CD4-positive, alpha-beta T cell (primary cell): Measurements from ENCODE around the gene SLC46A2. TPM values are rescaled to one million over a fixed set of nuclear protein-coding genes. Genes with fewer than 3 reads are reported as not detected.

Source experiments
- ATAC-seq: fragments of 200-7000 bp; cut with Tn5 transposase; one replicate; pipeline ENCODE4 v1.10.0; 2022; ENCODE audit warnings: mild to moderate bottlenecking; ENCODE audit not compliant: poor library complexity
- CTCF ChIA-PET: fragments of 350-600 bp; sonication (Branson Sonifier 250); formaldehyde crosslinking; loops from one replicate; lab custom pipeline; 2021; ENCODE audit warnings: antibody characterized with exemption, inconsistent platforms; lab: Charles Lee
- POLR2A ChIA-PET: fragments of 350-600 bp; sonication (Branson Sonifier 250); formaldehyde crosslinking; loops from one replicate; lab custom pipeline; 2021; ENCODE audit warnings: antibody characterized with exemption, inconsistent platforms; lab: Charles Lee
- DNase-seq, 14 experiments: peaks; one replicate each; pipeline ENCODE4 v3.0.0-alpha.2; 2013 to 2020; ENCODE audit warnings: mixed read lengths in 2 of 14
- H3K27ac ChIP-seq, 2 donors: one replicate each; pipeline versions ENCODE4 v1.5.1 to v1.7.0; 2013; ENCODE audit warnings: low read length in 2 of 2, low read depth in 1 of 2, mild to moderate bottlenecking in 1 of 2
- H3K27me3 ChIP-seq, 2 experiments: 1 replicate in 1 of 2; 2 replicates in 1 of 2; pipeline versions ENCODE4 v1.6.1 to v1.7.0; 2013; ENCODE audit warnings: low read length in 2 of 2, control low read depth in 1 of 2, mild to moderate bottlenecking in 1 of 2, moderate library complexity in 1 of 2; ENCODE audit not compliant: insufficient read depth in 2 of 2, control insufficient read depth in 1 of 2
- H3K36me3 ChIP-seq: one replicate; pipeline ENCODE4 v1.6.1; 2013; ENCODE audit warnings: low read length, control low read depth; ENCODE audit not compliant: insufficient read depth
- H3K4me1 ChIP-seq: one replicate; pipeline ENCODE4 v1.6.1; 2013; ENCODE audit warnings: low read length, control low read depth; ENCODE audit not compliant: insufficient read depth
- H3K4me3 ChIP-seq: one replicate; pipeline ENCODE4 v1.5.1; 2013; ENCODE audit warnings: mild to moderate bottlenecking, low read length, moderate library complexity
- H3K9me3 ChIP-seq, 2 experiments: 1 replicate in 1 of 2; 2 replicates in 1 of 2; pipeline versions ENCODE4 v1.6.1 to v1.7.0; 2013; ENCODE audit warnings: low read length in 2 of 2, mild to moderate bottlenecking in 2 of 2, control low read depth in 1 of 2, moderate library complexity in 1 of 2; ENCODE audit not compliant: control insufficient read depth in 1 of 2, insufficient read depth in 1 of 2
- H3K27ac Mint-ChIP-seq: one replicate; pipeline ENCODE4 v1.8.0; 2020; ENCODE audit warnings: mixed read lengths
- H3K27me3 Mint-ChIP-seq: one replicate; pipeline ENCODE4 v1.8.0; 2021; ENCODE audit warnings: mixed read lengths
- H3K36me3 Mint-ChIP-seq: one replicate; pipeline ENCODE4 v1.8.0; 2021; ENCODE audit warnings: low read depth, mixed read lengths
- H3K4me1 Mint-ChIP-seq: one replicate; pipeline ENCODE4 v1.8.0; 2021; ENCODE audit warnings: low read depth, mixed read lengths
- H3K4me3 Mint-ChIP-seq: one replicate; pipeline ENCODE4 v1.8.0; 2020; ENCODE audit warnings: mild to moderate bottlenecking, mixed read lengths
- H3K9me3 Mint-ChIP-seq: one replicate; pipeline ENCODE4 v1.8.0; 2020; ENCODE audit warnings: mixed read lengths
- CTCF ChIP-seq: fragments of 200-600 bp; IDR thresholded peaks from one replicate; pipeline ENCODE4 v1.8.0; 2022; ENCODE audit warnings: antibody characterized with exemption, mild to moderate bottlenecking
- intact Hi-C, 2 experiments: fragments of 100-400 bp; cut with DNase I in 1 of 2; cut with micrococcal nuclease in 1 of 2; formaldehyde crosslinking; loops; one replicate each; pipeline versions ENCODE4 v1.15.1 to v1.9.0; 2023 to 2025; cut with DNase I, micrococcal nuclease
- total RNA-seq, 174 experiments: library from RNA in 2 of 174; stranded (reverse) in 2 of 174; gene quantifications; one replicate each; pipeline ENCODE4 v1.2.3 and lab custom pipeline; 2021 to 2026

SLC46A2 gene
- total RNA-seq, 2 experiments from 2014 or later: not detected

- no peak overlapping the region for H3K27ac Mint-ChIP-seq
- no peaks in the 10 kb centered on the region for H3K9me3 ChIP-seq
- no peaks in the 10 kb centered on the region for H3K36me3 Mint-ChIP-seq
- H3K27me3 Mint-ChIP-seq: peaks cover 11% of the 10 kb centered on the region
- no peak overlapping the region for H3K4me3 Mint-ChIP-seq
- H3K27ac ChIP-seq: no peak overlapping the region
- H3K4me3 ChIP-seq: no peak overlapping the region
- no peaks in the 10 kb centered on the region for H3K4me1 ChIP-seq
- intact Hi-C loops: no loop called here
- no peaks in the 10 kb centered on the region for H3K4me1 Mint-ChIP-seq
- TF ChIP-seq CTCF: no peak
- no peaks in the 10 kb centered on the region for H3K36me3 ChIP-seq
- H3K27me3 ChIP-seq: no peaks in the 10 kb centered on the region
- no peak for ATAC-seq
- no peak for DNase-seq
- CTCF ChIA-PET: no interaction called here
- POLR2A ChIA-PET: no interaction called here
- H3K9me3 Mint-ChIP-seq: no peaks in the 10 kb centered on the region
Measured at GRCh38 chr9:112917047-112917986, 26.6 kb upstream of the SLC46A2 start.

GRCh38 chr9:112914524-112914923, 23.8 kb upstream of the SLC46A2 start:
- Histone ChIP-seq H3K4me3 (no peak overlapping the region), H3K4me1 (no peaks in the 10 kb centered on the region), H3K9me3 (no peaks in the 10 kb centered on the region), H3K27ac (no peak overlapping the region), H3K36me3 (no peaks in the 10 kb centered on the region), H3K27me3 (no peaks in the 10 kb centered on the region)
- no peak overlapping the region for H3K4me3 Mint-ChIP-seq
- H3K9me3 Mint-ChIP-seq: no peaks in the 10 kb centered on the region
- intact Hi-C loops: no loop called here
- ATAC-seq: no peak
- H3K4me1 Mint-ChIP-seq: no peaks in the 10 kb centered on the region
- ChIA-PET POLR2A (no interaction called here), CTCF (no interaction called here)
- H3K36me3 Mint-ChIP-seq: no peaks in the 10 kb centered on the region
- DNase-seq: no peak
- H3K27me3 Mint-ChIP-seq: peaks cover 18% of the 10 kb centered on the region
- no peak overlapping the region for H3K27ac Mint-ChIP-seq
- no peak for TF ChIP-seq CTCF

DNA sequence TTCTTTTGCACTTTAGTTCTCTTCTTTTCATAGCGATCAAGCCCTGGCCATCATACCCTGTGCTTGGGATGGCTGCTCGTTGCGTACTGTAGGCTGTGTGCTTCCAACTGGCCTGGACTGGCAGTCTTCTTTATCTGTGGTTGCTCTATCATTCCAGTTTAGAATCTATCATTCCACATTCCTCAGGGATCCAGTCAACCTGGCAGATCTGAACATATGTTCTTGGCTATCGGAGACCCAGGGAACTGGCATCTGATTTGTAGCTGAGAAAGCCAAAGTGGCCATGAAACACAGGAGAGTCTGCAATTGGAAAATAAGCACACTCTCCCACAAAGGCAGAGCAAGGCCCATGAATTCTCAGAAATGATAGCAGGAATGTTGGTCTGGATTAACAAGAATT, 22.6 kb upstream of the SLC46A2 start:
- ATAC-seq: no peak
- no peak overlapping the region for H3K27ac ChIP-seq
- H3K36me3 Mint-ChIP-seq: no peaks in the 10 kb centered on the region
- no peaks in the 10 kb centered on the region for H3K9me3 Mint-ChIP-seq
- H3K4me1 ChIP-seq: no peaks in the 10 kb centered on the region
- H3K27me3 ChIP-seq: no peaks in the 10 kb centered on the region
- CTCF ChIA-PET: no interaction called here
- no peak for TF ChIP-seq CTCF
- H3K4me1 Mint-ChIP-seq: no peaks in the 10 kb centered on the region
- no peaks in the 10 kb centered on the region for H3K9me3 ChIP-seq
- POLR2A ChIA-PET: no interaction called here
- no peaks in the 10 kb centered on the region for H3K36me3 ChIP-seq
- peaks cover 13% of the 10 kb centered on the region for H3K27me3 Mint-ChIP-seq
- no peak overlapping the region for H3K27ac Mint-ChIP-seq
- DNase-seq: no peak
- H3K4me3 ChIP-seq: no peak overlapping the region
- intact Hi-C loops: no loop called here
- no peak overlapping the region for H3K4me3 Mint-ChIP-seq
